Memory B cell (primary cell): ENCODE measurements around the gene SLIT3.

Source experiments
- ATAC-seq: fragments of 150-1000 bp; cut with Tn5 transposase; 2 replicates; pipeline ENCODE4 v1.10.0; 2021; ENCODE audit warnings: low read depth, mild to moderate bottlenecking, moderate library complexity
- DNase-seq, 2 donors: peaks; one replicate each; pipeline ENCODE4 v3.0.0; 2022; ENCODE audit warnings: low spot score in 2 of 2
- H3K27ac Mint-ChIP-seq: one replicate; pipeline ENCODE4 v1.8.0; 2022; ENCODE audit warnings: mild to moderate bottlenecking, moderate library complexity, mixed read lengths
- H3K27me3 Mint-ChIP-seq: one replicate; pipeline ENCODE4 v1.8.0; 2022; ENCODE audit warnings: mixed read lengths
- H3K36me3 Mint-ChIP-seq: one replicate; pipeline ENCODE4 v1.8.0; 2022; ENCODE audit warnings: mild to moderate bottlenecking, mixed read lengths
- H3K4me1 Mint-ChIP-seq: one replicate; pipeline ENCODE4 v1.8.0; 2022; ENCODE audit warnings: mixed read lengths
- H3K4me3 Mint-ChIP-seq: one replicate; pipeline ENCODE4 v1.8.0; 2022; ENCODE audit warnings: mild to moderate bottlenecking, moderate library complexity, mixed read lengths
- H3K9me3 Mint-ChIP-seq: one replicate; pipeline ENCODE4 v1.8.0; 2022; ENCODE audit warnings: mixed read lengths

Gene SLIT3

DNA sequence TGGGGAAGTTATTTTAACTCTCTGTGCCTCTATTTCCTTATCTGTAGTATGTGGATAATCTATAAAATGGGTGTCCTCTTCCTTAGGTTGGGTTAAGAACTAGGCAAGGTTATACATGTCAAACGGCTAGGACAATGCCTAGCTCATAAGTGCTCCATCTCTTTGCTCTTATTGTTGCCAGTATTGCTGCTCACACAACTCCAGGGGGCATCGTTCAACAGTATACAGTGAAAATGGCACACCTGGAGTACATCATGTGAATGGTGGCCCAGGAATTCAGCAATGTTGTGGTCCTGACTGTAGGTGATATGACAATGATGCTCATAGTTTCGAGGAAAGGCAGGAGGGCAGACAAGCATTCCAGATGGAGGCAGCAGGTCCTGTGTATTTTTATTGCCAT is 30.1 kb downstream of the SLIT3 start:
- no peaks in the 10 kb centered on the region for H3K9me3 Mint-ChIP-seq
- H3K27ac Mint-ChIP-seq, result no peak overlapping the region
- ATAC-seq (no peak), DNase-seq (no peak)
- no peaks in the 10 kb centered on the region for H3K27me3 Mint-ChIP-seq
- no peak overlapping the region for H3K4me3 Mint-ChIP-seq
- H3K36me3 Mint-ChIP-seq, result no peaks in the 10 kb centered on the region
- H3K4me1 Mint-ChIP-seq, result no peaks in the 10 kb centered on the region

GRCh38 chr5:169268019-169268418 is 32.9 kb downstream of the SLIT3 start:
- H3K27ac Mint-ChIP-seq, result no peak overlapping the region
- H3K4me3 Mint-ChIP-seq, result no peak overlapping the region
- DNase-seq, result no peak
- H3K9me3 Mint-ChIP-seq, result no peaks in the 10 kb centered on the region
- no peak for ATAC-seq
- peaks cover 1% of the 10 kb centered on the region for H3K27me3 Mint-ChIP-seq
- H3K4me1 Mint-ChIP-seq, result no peaks in the 10 kb centered on the region
- H3K36me3 Mint-ChIP-seq, result no peaks in the 10 kb centered on the region

- H3K36me3 Mint-ChIP-seq, result no peaks in the 10 kb centered on the region
- ATAC-seq (no peak), DNase-seq (no peak)
- no peaks in the 10 kb centered on the region for H3K4me1 Mint-ChIP-seq
- H3K27ac Mint-ChIP-seq, result no peak overlapping the region
- no peaks in the 10 kb centered on the region for H3K9me3 Mint-ChIP-seq
- peaks cover 5% of the 10 kb centered on the region for H3K27me3 Mint-ChIP-seq
- no peak overlapping the region for H3K4me3 Mint-ChIP-seq
Observed at GRCh38 chr5:169265888-169266287, 35.1 kb downstream of the SLIT3 start.

GRCh38 chr5:169263591-169263990 is 37.3 kb downstream of the SLIT3 start:
- H3K27me3 Mint-ChIP-seq, result peaks cover 5% of the 10 kb centered on the region
- H3K9me3 Mint-ChIP-seq, result no peaks in the 10 kb centered on the region
- H3K4me3 Mint-ChIP-seq, result no peak overlapping the region
- H3K27ac Mint-ChIP-seq, result no peak overlapping the region
- DNase-seq, result no peak
- H3K4me1 Mint-ChIP-seq, result no peaks in the 10 kb centered on the region
- H3K36me3 Mint-ChIP-seq, result no peaks in the 10 kb centered on the region
- ATAC-seq, result no peak

DNA sequence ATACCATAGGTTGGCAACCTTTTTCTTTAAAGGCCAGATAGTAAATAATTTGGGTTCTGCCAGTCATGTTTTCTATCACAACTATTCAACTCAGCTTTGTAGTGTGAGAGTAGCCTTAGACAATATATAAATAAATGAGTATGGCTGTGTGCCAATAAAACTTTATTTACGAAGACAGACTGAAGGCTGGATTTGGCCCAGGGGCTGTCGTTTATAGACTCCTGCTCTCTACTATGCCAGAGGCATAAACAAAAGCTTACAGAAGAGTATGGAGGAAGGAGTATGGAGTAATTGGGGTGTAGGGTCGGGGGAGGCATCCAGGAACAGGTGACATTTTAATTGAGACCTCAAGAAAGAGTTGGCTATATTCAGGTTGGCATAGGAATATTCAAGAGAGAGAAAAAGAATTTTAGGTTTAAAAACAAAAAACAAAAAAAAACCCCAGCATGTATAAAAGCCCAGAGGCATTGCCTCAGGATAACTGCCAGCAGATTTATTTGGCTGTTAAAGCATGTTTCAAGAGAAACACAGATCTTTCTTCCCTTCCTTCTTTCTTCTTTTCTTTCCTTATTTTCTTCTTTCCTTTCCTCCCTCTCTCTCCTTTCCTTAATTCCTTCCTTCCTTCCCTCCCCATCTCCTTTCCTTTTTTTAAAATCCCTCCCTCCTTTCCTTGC is 39.9 kb downstream of the SLIT3 start:
- Mint-ChIP-seq H3K4me3 (no peak overlapping the region), H3K4me1 (no peaks in the 10 kb centered on the region), H3K36me3 (no peaks in the 10 kb centered on the region), H3K9me3 (no peaks in the 10 kb centered on the region), H3K27ac (no peak overlapping the region), H3K27me3 (peaks cover 5% of the 10 kb centered on the region)
- DNase-seq, result no peak
- no peak for ATAC-seq

GRCh38 chr5:169258372-169259000 is 42.5 kb downstream of the SLIT3 start:
- Mint-ChIP-seq H3K9me3 (no peaks in the 10 kb centered on the region), H3K36me3 (no peaks in the 10 kb centered on the region), H3K4me1 (no peaks in the 10 kb centered on the region), H3K4me3 (no peak overlapping the region), H3K27ac (no peak overlapping the region), H3K27me3 (peaks cover 4% of the 10 kb centered on the region)
- DNase-seq (no peak), ATAC-seq (no peak)

DNA sequence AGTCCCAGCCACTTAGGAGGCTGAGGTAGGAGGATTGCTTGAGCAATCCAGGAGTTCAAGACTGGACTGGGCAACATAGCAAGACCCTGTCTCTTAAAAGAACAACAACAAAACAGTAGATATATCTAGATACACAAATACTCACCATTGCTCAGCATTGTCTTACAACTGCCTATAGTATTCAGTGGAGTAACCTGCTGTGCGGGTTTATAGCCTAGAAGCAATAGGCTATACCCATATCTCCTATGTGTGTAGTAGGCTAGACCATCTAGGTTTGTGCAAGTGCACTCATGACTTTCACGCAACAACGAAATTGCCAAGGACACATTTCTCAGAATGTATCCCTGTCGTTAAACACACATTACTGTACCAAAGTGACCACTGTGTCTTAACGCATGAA is 44.7 kb downstream of the SLIT3 start:
- DNase-seq, result no peak
- peaks cover 1% of the 10 kb centered on the region for H3K9me3 Mint-ChIP-seq
- H3K4me1 Mint-ChIP-seq, result no peaks in the 10 kb centered on the region
- H3K27ac Mint-ChIP-seq, result no peak overlapping the region
- ATAC-seq, result no peak
- no peaks in the 10 kb centered on the region for H3K27me3 Mint-ChIP-seq
- no peak overlapping the region for H3K4me3 Mint-ChIP-seq
- no peaks in the 10 kb centered on the region for H3K36me3 Mint-ChIP-seq

DNA sequence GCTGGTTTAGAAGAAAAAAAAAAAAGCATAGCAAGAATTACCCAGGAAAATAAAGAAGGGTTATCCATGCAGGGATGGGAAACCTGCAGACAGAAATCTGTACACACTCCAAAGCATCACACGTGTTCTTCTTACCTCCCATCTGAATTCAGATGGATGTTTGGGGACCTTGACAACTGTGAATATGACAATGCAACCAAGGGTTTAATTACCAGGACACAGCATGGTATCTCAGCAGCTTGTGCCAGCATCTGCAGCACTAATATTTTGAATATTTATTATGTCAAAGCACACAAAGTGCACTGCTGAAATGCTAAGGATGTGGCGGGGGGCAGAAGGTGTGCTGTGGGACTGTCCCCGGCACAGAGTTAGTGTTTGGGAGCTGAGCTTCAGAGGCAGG is 47.9 kb downstream of the SLIT3 start:
- Mint-ChIP-seq H3K9me3 (peaks cover 1% of the 10 kb centered on the region), H3K4me1 (no peaks in the 10 kb centered on the region), H3K27me3 (peaks cover 2% of the 10 kb centered on the region), H3K4me3 (no peak overlapping the region), H3K27ac (no peak overlapping the region), H3K36me3 (no peaks in the 10 kb centered on the region)
- ATAC-seq (no peak), DNase-seq (no peak)

- no peak overlapping the region for H3K27ac Mint-ChIP-seq
- DNase-seq (no peak), ATAC-seq (no peak)
- H3K4me3 Mint-ChIP-seq, result no peak overlapping the region
- no peaks in the 10 kb centered on the region for H3K4me1 Mint-ChIP-seq
- H3K9me3 Mint-ChIP-seq, result peaks cover 3% of the 10 kb centered on the region
- peaks cover 4% of the 10 kb centered on the region for H3K27me3 Mint-ChIP-seq
- H3K36me3 Mint-ChIP-seq, result no peaks in the 10 kb centered on the region
Observed at GRCh38 chr5:169251333-169252084, 49.4 kb downstream of the SLIT3 start.

GRCh38 chr5:169250887-169251286 is 50.1 kb downstream of the SLIT3 start:
- ATAC-seq (no peak), DNase-seq (no peak)
- Mint-ChIP-seq H3K36me3 (no peaks in the 10 kb centered on the region), H3K27me3 (peaks cover 4% of the 10 kb centered on the region), H3K4me1 (no peaks in the 10 kb centered on the region), H3K9me3 (peaks cover 3% of the 10 kb centered on the region), H3K4me3 (no peak overlapping the region), H3K27ac (no peak overlapping the region)

- ATAC-seq (no peak), DNase-seq (no peak)
- Mint-ChIP-seq H3K4me3 (no peak overlapping the region), H3K27me3 (peaks cover 6% of the 10 kb centered on the region), H3K4me1 (no peaks in the 10 kb centered on the region), H3K27ac (no peak overlapping the region), H3K36me3 (no peaks in the 10 kb centered on the region), H3K9me3 (peaks cover 3% of the 10 kb centered on the region)
Observed at GRCh38 chr5:169248996-169249395, 51.9 kb downstream of the SLIT3 start.

DNA sequence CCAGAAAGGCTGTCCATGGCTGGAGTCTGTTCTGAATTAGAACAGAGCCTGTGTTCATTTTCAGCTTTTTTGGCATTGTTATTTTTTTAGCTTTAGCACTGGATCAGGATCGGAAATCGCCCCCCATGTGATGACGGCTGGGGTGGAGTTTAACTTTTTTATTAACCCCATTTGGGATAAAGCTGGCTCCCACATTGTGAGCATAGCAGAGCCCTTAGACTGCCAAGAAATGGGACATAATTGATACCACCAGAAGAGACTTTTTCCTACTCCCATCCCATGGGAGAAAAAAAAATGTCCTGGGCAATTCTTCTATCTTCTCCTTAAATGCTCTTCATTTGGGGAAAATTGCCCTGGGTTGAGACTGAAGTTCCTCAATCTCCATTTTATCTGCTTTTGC is 52.4 kb downstream of the SLIT3 start:
- ATAC-seq (no peak), DNase-seq (no peak)
- Mint-ChIP-seq H3K27me3 (peaks cover 6% of the 10 kb centered on the region), H3K9me3 (peaks cover 3% of the 10 kb centered on the region), H3K27ac (no peak overlapping the region), H3K36me3 (no peaks in the 10 kb centered on the region), H3K4me1 (no peaks in the 10 kb centered on the region), H3K4me3 (no peak overlapping the region)

DNA sequence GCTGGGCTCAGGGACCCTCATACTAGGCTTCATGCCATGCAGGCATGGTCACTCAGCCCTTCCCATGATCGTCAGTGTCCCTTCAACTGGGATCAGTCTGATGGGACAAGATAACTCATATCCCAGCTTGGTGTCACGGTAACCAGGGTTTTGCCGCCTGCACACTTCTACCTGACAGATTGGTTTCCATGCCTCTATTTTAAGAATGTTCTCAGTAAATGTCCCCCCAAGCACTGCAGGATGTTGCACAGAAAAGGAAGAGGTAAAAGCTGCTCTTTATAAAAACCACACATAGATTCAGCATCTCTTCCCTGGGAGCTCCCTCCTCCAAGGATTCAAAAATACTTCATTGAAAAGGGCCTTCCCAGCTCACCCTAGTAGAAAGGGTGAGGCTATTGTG is 56.1 kb downstream of the SLIT3 start:
- DNase-seq (no peak), ATAC-seq (no peak)
- Mint-ChIP-seq H3K9me3 (peaks cover 4% of the 10 kb centered on the region), H3K4me1 (no peaks in the 10 kb centered on the region), H3K27me3 (peaks cover 9% of the 10 kb centered on the region), H3K4me3 (no peak overlapping the region), H3K27ac (no peak overlapping the region), H3K36me3 (no peaks in the 10 kb centered on the region)

GRCh38 chr5:169243651-169244422 is 57.1 kb downstream of the SLIT3 start:
- Mint-ChIP-seq H3K36me3 (no peaks in the 10 kb centered on the region), H3K27ac (no peak overlapping the region), H3K9me3 (peaks cover 6% of the 10 kb centered on the region), H3K4me3 (no peak overlapping the region), H3K4me1 (no peaks in the 10 kb centered on the region), H3K27me3 (peaks cover 9% of the 10 kb centered on the region)
- ATAC-seq, result no peak
- DNase-seq, result no peak
